WTC11 (cell line): Measurements from ENCODE around the gene KCNJ6. TPM values are rescaled to one million over a fixed set of nuclear protein-coding genes. Genes with fewer than 3 reads are reported as not detected.

ENCODE experiments used
- ATAC-seq: fragments of 200-7000 bp; cut with Tn5 transposase; 2 replicates; pipeline ENCODE4 v1.10.0; 2021; ENCODE audit warnings: mild to moderate bottlenecking, moderate library complexity
- CTCF ChIA-PET: fragments of 300-600 bp; sonication (Branson Sonifier 250); formaldehyde crosslinking; loops from one replicate; lab custom pipeline; 2021; ENCODE audit warnings: antibody characterized with exemption; lab: Charles Lee
- POLR2A ChIA-PET: fragments of 350-600 bp; sonication (Branson Sonifier 250); formaldehyde crosslinking; loops from one replicate; lab custom pipeline; 2021; ENCODE audit warnings: antibody characterized with exemption; lab: Charles Lee
- DNase-seq: peaks from one replicate; pipeline ENCODE4 v3.0.0; 2021; ENCODE audit warnings: low spot score
- H3K27ac Mint-ChIP-seq: 2 replicates; pipeline ENCODE4 v1.8.0; 2021; ENCODE audit warnings: mixed read lengths
- H3K27me3 Mint-ChIP-seq: 2 replicates; pipeline ENCODE4 v1.8.0; 2021; ENCODE audit warnings: low read depth, mild to moderate bottlenecking, moderate library complexity, mixed read lengths
- H3K36me3 Mint-ChIP-seq: 2 replicates; pipeline ENCODE4 v1.8.0; 2021; ENCODE audit warnings: mixed read lengths
- H3K4me1 Mint-ChIP-seq: 2 replicates; pipeline ENCODE4 v1.8.0; 2022; ENCODE audit warnings: mixed read lengths
- H3K4me3 Mint-ChIP-seq: 2 replicates; pipeline ENCODE4 v1.8.0; 2021; ENCODE audit warnings: mild to moderate bottlenecking, moderate library complexity, mixed read lengths
- H3K9me3 Mint-ChIP-seq: 2 replicates; pipeline ENCODE4 v1.8.0; 2021; ENCODE audit warnings: mixed read lengths
- CTCF ChIP-seq: fragments of 200-600 bp; IDR thresholded peaks from 2 replicates; pipeline ENCODE4 v1.8.0; 2022; ENCODE audit warnings: antibody characterized with exemption
- FOXJ3 ChIP-seq: sonication (generic); formaldehyde crosslinking; IDR thresholded peaks from 2 replicates; pipeline ENCODE4 v1.9.0; 2021; ENCODE audit warnings: missing genetic modification reagents, mild to moderate bottlenecking, borderline replicate concordance
- HMGA2 ChIP-seq: fragments of 250-450 bp; sonication (Bioruptor Pico); IDR thresholded peaks from 2 replicates; pipeline ENCODE4 v1.4.0; 2021; ENCODE audit warnings: mild to moderate bottlenecking, moderate library complexity
- JAZF1 ChIP-seq: fragments of 250-450 bp; sonication (Bioruptor Pico); IDR thresholded peaks from 2 replicates; pipeline ENCODE4 v1.9.0; 2021; ENCODE audit warnings: moderate library complexity, mild to moderate bottlenecking, inconsistent platforms
- KAT7 ChIP-seq: sonication (generic); formaldehyde crosslinking; IDR thresholded peaks from 2 replicates; pipeline ENCODE4 v1.8.1; 2023; ENCODE audit warnings: missing genetic modification reagents, mild to moderate bottlenecking, borderline replicate concordance
- MXD4 ChIP-seq: fragments of 250-450 bp; sonication (Bioruptor Pico); IDR thresholded peaks from 2 replicates; pipeline ENCODE4 v1.8.0; 2021; ENCODE audit warnings: mild to moderate bottlenecking, moderate library complexity, borderline replicate concordance
- SMAD3 ChIP-seq: sonication (generic); formaldehyde crosslinking; IDR thresholded peaks from 2 replicates; pipeline ENCODE4 v1.8.0; 2022; ENCODE audit warnings: missing genetic modification reagents, mild to moderate bottlenecking, borderline replicate concordance
- TEAD4 ChIP-seq: sonication (generic); formaldehyde crosslinking; IDR thresholded peaks from 2 replicates; pipeline ENCODE4 v1.8.0; 2022; ENCODE audit warnings: mild to moderate bottlenecking, missing genetic modification reagents
- ZNF317 ChIP-seq: sonication (generic); formaldehyde crosslinking; IDR thresholded peaks from 2 replicates; pipeline ENCODE4 v1.8.1; 2023; ENCODE audit warnings: low read depth, mild to moderate bottlenecking, moderate library complexity, missing genetic modification reagents, borderline replicate concordance
- ZNF512 ChIP-seq: sonication (generic); formaldehyde crosslinking; IDR thresholded peaks from 2 replicates; pipeline ENCODE4 v1.8.1; 2022; ENCODE audit warnings: missing genetic modification reagents, borderline replicate concordance
- total RNA-seq: library from RNA; stranded (reverse); gene quantifications from 3 replicates; pipeline ENCODE4 v1.2.3, GENCODE V29; 2021
- TF ChIP-seq, protein P1 (sequence below): fragments of 250-450 bp; sonication (Bioruptor Pico); IDR thresholded peaks from 2 replicates; pipeline ENCODE4 v1.9.0; 2021; ENCODE audit warnings: mild to moderate bottlenecking
- TF ChIP-seq, protein P2 (sequence below): fragments of 250-450 bp; sonication (Bioruptor Pico); IDR thresholded peaks from 2 replicates; pipeline ENCODE4 v1.9.0; 2021; ENCODE audit warnings: mild to moderate bottlenecking, borderline replicate concordance
- TF ChIP-seq, protein P3 (sequence below): sonication (generic); formaldehyde crosslinking; IDR thresholded peaks from 2 replicates; pipeline ENCODE4 v1.8.1; 2022; ENCODE audit warnings: mild to moderate bottlenecking, moderate library complexity, missing genetic modification reagents

The KCNJ6 gene
- total RNA-seq, 1 experiment from 2014 or later = 0.35 TPM

GRCh38 chr21:37799211-37800056 is 116.8 kb downstream of the KCNJ6 start:
- no peaks in the 10 kb centered on the region for H3K27me3 Mint-ChIP-seq
- ATAC-seq (no peak), DNase-seq (no peak)
- peaks cover 5% of the 10 kb centered on the region for H3K9me3 Mint-ChIP-seq
- no peaks in the 10 kb centered on the region for H3K36me3 Mint-ChIP-seq
- ChIA-PET CTCF (interaction anchor here (1.6 kb wide), 1 partner anchor 87 kb away, joined by 4 read pairs; no protein-coding TSS in a partner anchor), POLR2A (no interaction called here)
- no peak overlapping the region for H3K27ac Mint-ChIP-seq
- H3K4me3 Mint-ChIP-seq = no peak overlapping the region
- no peaks in the 10 kb centered on the region for H3K4me1 Mint-ChIP-seq
- TF ChIP-seq SMAD3 (CRISPR knock-in tag) (no peak), CTCF (no peak), JAZF1 (CRISPR knock-in tag) (no peak), ZNF512 (CRISPR knock-in tag) (no peak), ZNF317 (CRISPR knock-in tag) (no peak), TEAD4 (CRISPR knock-in tag) (no peak), KAT7 (CRISPR knock-in tag) (no peak), FOXJ3 (CRISPR knock-in tag) (no peak), HMGA2 (CRISPR knock-in tag) (no peak), MXD4 (CRISPR knock-in tag) (no peak)
- TF ChIP-seq, protein P1, sequence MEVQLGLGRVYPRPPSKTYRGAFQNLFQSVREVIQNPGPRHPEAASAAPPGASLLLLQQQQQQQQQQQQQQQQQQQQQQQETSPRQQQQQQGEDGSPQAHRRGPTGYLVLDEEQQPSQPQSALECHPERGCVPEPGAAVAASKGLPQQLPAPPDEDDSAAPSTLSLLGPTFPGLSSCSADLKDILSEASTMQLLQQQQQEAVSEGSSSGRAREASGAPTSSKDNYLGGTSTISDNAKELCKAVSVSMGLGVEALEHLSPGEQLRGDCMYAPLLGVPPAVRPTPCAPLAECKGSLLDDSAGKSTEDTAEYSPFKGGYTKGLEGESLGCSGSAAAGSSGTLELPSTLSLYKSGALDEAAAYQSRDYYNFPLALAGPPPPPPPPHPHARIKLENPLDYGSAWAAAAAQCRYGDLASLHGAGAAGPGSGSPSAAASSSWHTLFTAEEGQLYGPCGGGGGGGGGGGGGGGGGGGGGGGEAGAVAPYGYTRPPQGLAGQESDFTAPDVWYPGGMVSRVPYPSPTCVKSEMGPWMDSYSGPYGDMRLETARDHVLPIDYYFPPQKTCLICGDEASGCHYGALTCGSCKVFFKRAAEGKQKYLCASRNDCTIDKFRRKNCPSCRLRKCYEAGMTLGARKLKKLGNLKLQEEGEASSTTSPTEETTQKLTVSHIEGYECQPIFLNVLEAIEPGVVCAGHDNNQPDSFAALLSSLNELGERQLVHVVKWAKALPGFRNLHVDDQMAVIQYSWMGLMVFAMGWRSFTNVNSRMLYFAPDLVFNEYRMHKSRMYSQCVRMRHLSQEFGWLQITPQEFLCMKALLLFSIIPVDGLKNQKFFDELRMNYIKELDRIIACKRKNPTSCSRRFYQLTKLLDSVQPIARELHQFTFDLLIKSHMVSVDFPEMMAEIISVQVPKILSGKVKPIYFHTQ (CRISPR knock-in tag) = no peak
- TF ChIP-seq, protein P2, sequence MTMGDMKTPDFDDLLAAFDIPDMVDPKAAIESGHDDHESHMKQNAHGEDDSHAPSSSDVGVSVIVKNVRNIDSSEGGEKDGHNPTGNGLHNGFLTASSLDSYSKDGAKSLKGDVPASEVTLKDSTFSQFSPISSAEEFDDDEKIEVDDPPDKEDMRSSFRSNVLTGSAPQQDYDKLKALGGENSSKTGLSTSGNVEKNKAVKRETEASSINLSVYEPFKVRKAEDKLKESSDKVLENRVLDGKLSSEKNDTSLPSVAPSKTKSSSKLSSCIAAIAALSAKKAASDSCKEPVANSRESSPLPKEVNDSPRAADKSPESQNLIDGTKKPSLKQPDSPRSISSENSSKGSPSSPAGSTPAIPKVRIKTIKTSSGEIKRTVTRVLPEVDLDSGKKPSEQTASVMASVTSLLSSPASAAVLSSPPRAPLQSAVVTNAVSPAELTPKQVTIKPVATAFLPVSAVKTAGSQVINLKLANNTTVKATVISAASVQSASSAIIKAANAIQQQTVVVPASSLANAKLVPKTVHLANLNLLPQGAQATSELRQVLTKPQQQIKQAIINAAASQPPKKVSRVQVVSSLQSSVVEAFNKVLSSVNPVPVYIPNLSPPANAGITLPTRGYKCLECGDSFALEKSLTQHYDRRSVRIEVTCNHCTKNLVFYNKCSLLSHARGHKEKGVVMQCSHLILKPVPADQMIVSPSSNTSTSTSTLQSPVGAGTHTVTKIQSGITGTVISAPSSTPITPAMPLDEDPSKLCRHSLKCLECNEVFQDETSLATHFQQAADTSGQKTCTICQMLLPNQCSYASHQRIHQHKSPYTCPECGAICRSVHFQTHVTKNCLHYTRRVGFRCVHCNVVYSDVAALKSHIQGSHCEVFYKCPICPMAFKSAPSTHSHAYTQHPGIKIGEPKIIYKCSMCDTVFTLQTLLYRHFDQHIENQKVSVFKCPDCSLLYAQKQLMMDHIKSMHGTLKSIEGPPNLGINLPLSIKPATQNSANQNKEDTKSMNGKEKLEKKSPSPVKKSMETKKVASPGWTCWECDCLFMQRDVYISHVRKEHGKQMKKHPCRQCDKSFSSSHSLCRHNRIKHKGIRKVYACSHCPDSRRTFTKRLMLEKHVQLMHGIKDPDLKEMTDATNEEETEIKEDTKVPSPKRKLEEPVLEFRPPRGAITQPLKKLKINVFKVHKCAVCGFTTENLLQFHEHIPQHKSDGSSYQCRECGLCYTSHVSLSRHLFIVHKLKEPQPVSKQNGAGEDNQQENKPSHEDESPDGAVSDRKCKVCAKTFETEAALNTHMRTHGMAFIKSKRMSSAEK (CRISPR knock-in tag) = no peak
- TF ChIP-seq, protein P3, sequence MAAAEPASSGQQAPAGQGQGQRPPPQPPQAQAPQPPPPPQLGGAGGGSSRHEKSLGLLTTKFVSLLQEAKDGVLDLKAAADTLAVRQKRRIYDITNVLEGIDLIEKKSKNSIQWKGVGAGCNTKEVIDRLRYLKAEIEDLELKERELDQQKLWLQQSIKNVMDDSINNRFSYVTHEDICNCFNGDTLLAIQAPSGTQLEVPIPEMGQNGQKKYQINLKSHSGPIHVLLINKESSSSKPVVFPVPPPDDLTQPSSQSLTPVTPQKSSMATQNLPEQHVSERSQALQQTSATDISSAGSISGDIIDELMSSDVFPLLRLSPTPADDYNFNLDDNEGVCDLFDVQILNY (CRISPR knock-in tag) = no peak
